HTERT RPE-1 (cell line): ENCODE measurements around the gene SLC25A29.
"Not testable (repeated sequence)": the region's sequence is repeated elsewhere in the genome, so short reads cannot be mapped to it uniquely, and the experiment has no call there.

Experiments used
- in situ Hi-C: fragments of 300-500 bp; cut with MboI; formaldehyde crosslinking; loops from 4 replicates; pipeline ENCODE4 v1.14.3; 2020; ENCODE audit warnings: low sequenced_read_pairs

Gene SLC25A29

GRCh38 chr14:100306101-100306997 is at the start of gene SLC25A29:
SLC25A29 (minus strand) TSS chr14:100306444; CDS start chr14:100306232, 212 bp downstream.
- in situ Hi-C loops = no loop called here

- in situ Hi-C loops = no loop called here
These were observed 44.7 kb upstream of the SLC25A29 start for GRCh38 chr14:100350986-100351385.

GRCh38 chr14:100350276-100350926 is 44.2 kb upstream of the SLC25A29 start:
- in situ Hi-C loops = no loop called here

- in situ Hi-C loops = no loop called here
These were observed 42.8 kb upstream of the SLC25A29 start for GRCh38 chr14:100348784-100349685.

GRCh38 chr14:100348253-100348729 is 42.0 kb upstream of the SLC25A29 start:
- in situ Hi-C loops = no loop called here

GRCh38 chr14:100346306-100347091 is 40.3 kb upstream of the SLC25A29 start:
- in situ Hi-C loops = no loop called here

GRCh38 chr14:100345711-100346110 is 39.5 kb upstream of the SLC25A29 start:
- in situ Hi-C loops = no loop called here

- in situ Hi-C loops = not testable (repeated sequence)
These were observed 38.4 kb upstream of the SLC25A29 start for GRCh38 chr14:100344657-100345056.

GRCh38 chr14:100342826-100343225 is 36.6 kb upstream of the SLC25A29 start:
- in situ Hi-C loops = not testable (repeated sequence)

GRCh38 chr14:100342195-100342594 is 36.0 kb upstream of the SLC25A29 start:
- in situ Hi-C loops = no loop called here

- in situ Hi-C loops = no loop called here
These were observed 35.2 kb upstream of the SLC25A29 start for GRCh38 chr14:100341301-100342031.

- in situ Hi-C loops = no loop called here
These were observed 34.2 kb upstream of the SLC25A29 start for GRCh38 chr14:100340423-100340813.

GRCh38 chr14:100339766-100340422 is 33.6 kb upstream of the SLC25A29 start:
- in situ Hi-C loops = no loop called here

- in situ Hi-C loops = no loop called here
These were observed 30.6 kb upstream of the SLC25A29 start for GRCh38 chr14:100336618-100337530.

GRCh38 chr14:100334904-100335303 is 28.7 kb upstream of the SLC25A29 start:
- in situ Hi-C loops = no loop called here

- in situ Hi-C loops = no loop called here
These were observed 27.6 kb upstream of the SLC25A29 start for GRCh38 chr14:100333827-100334226.

GRCh38 chr14:100333311-100333710 is 27.1 kb upstream of the SLC25A29 start:
- in situ Hi-C loops = no loop called here

- in situ Hi-C loops = no loop called here
These were observed 26.6 kb upstream of the SLC25A29 start for GRCh38 chr14:100332797-100333196.
